Activated CD4-positive, alpha-beta T cell treated with anti-CD3 and anti-CD28 coated beads, Interleukin-2, amount 10 ng/mL, durations not matched to agents 7 days and 5 days (primary cell): ENCODE data around the gene AMIGO3. TPM values are rescaled to one million over a fixed set of nuclear protein-coding genes. Genes with fewer than 3 reads are reported as not detected.

Experiments
- CTCF ChIA-PET: fragments of 350-600 bp; sonication (Branson Sonifier 250); formaldehyde crosslinking; loops from one replicate; lab custom pipeline; 2021; ENCODE audit warnings: antibody characterized with exemption; lab: Charles Lee
- POLR2A ChIA-PET: fragments of 350-600 bp; sonication (Branson Sonifier 250); formaldehyde crosslinking; loops from one replicate; lab custom pipeline; 2021; ENCODE audit warnings: antibody characterized with exemption; lab: Charles Lee
- DNase-seq: peaks from one replicate; pipeline ENCODE4 v3.0.0-alpha.2; 2020
- H3K27ac Mint-ChIP-seq: one replicate; pipeline ENCODE4 v1.8.0; 2021; ENCODE audit warnings: mild to moderate bottlenecking, moderate library complexity, mixed read lengths
- H3K27me3 Mint-ChIP-seq: one replicate; pipeline ENCODE4 v1.8.0; 2021; ENCODE audit warnings: mixed read lengths
- H3K36me3 Mint-ChIP-seq: one replicate; pipeline ENCODE4 v1.8.0; 2021; ENCODE audit warnings: low read depth, mixed read lengths
- H3K4me1 Mint-ChIP-seq: one replicate; pipeline ENCODE4 v1.8.0; 2021; ENCODE audit warnings: mixed read lengths
- H3K4me3 Mint-ChIP-seq: one replicate; pipeline ENCODE4 v1.8.0; 2021; ENCODE audit warnings: mild to moderate bottlenecking, moderate library complexity, mixed read lengths
- H3K9me3 Mint-ChIP-seq: one replicate; pipeline ENCODE4 v1.8.0; 2021; ENCODE audit warnings: mixed read lengths
- total RNA-seq, 2 experiments: library from RNA; stranded (reverse); gene quantifications; one replicate each; pipeline ENCODE4 v1.2.3, GENCODE V29; 2021

Gene AMIGO3
- total RNA-seq, 2 experiments from 2014 or later = 0.30 TPM; not detected in 1

- H3K4me1 Mint-ChIP-seq = peaks cover 37% of the 10 kb centered on the region
- H3K27me3 Mint-ChIP-seq = no peaks in the 10 kb centered on the region
- ChIA-PET POLR2A (no interaction called here), CTCF (interaction anchor here (1.2 kb wide), 1 partner anchor 10 kb away, joined by 4 read pairs; no protein-coding TSS in a partner anchor)
- H3K9me3 Mint-ChIP-seq = no peaks in the 10 kb centered on the region
- peaks cover 5% of the 10 kb centered on the region for H3K36me3 Mint-ChIP-seq
- DNase-seq = no peak
- H3K4me3 Mint-ChIP-seq = no peak overlapping the region
- H3K27ac Mint-ChIP-seq = no peak overlapping the region
Measured at GRCh38 chr3:49714728-49715550, 4.5 kb downstream of the AMIGO3 start.

GRCh38 chr3:49713336-49714105 lies 6.0 kb downstream of the AMIGO3 start:
- no peak overlapping the region for H3K27ac Mint-ChIP-seq
- CTCF ChIA-PET = interaction anchor here (0.9 to 2.5 kb wide), 3 partner anchors 8 to 13 kb away, joined by 3 to 11 read pairs (median 4); no protein-coding TSS in a partner anchor
- H3K36me3 Mint-ChIP-seq = peaks cover 1% of the 10 kb centered on the region
- H3K4me3 Mint-ChIP-seq = no peak overlapping the region
- POLR2A ChIA-PET = no interaction called here
- H3K4me1 Mint-ChIP-seq = peaks cover 24% of the 10 kb centered on the region
- H3K9me3 Mint-ChIP-seq = no peaks in the 10 kb centered on the region
- no peaks in the 10 kb centered on the region for H3K27me3 Mint-ChIP-seq
- DNase-seq = no peak

- POLR2A ChIA-PET = no interaction called here
Measured at GRCh38 chr3:49712631-49713317, 6.7 kb downstream of the AMIGO3 start.

GRCh38 chr3:49712166-49712565 lies 7.3 kb downstream of the AMIGO3 start:
- Mint-ChIP-seq H3K9me3 (no peaks in the 10 kb centered on the region), H3K36me3 (peaks cover 1% of the 10 kb centered on the region), H3K27ac (peak overlapping the region; percentile 77), H3K4me1 (peaks cover 23% of the 10 kb centered on the region), H3K4me3 (no peak overlapping the region), H3K27me3 (no peaks in the 10 kb centered on the region)
- ChIA-PET CTCF (interaction anchor here (0.6 to 2.5 kb wide), 3 partner anchors 9 to 638 kb away, joined by 3 to 11 read pairs (median 3); no protein-coding TSS in a partner anchor), POLR2A (no interaction called here)
- DNase-seq = no peak

More at GRCh38 chr3:49712631-49713317, 6.7 kb downstream of the AMIGO3 start:
- no peak for DNase-seq
- no peaks in the 10 kb centered on the region for H3K27me3 Mint-ChIP-seq
- peaks cover 1% of the 10 kb centered on the region for H3K36me3 Mint-ChIP-seq
- CTCF ChIA-PET = interaction anchor here (0.9 to 2.5 kb wide), 3 partner anchors 8 to 12 kb away, joined by 3 to 11 read pairs (median 4); no protein-coding TSS in a partner anchor
- peaks cover 23% of the 10 kb centered on the region for H3K4me1 Mint-ChIP-seq
- H3K9me3 Mint-ChIP-seq = no peaks in the 10 kb centered on the region
- no peak overlapping the region for H3K4me3 Mint-ChIP-seq
- peak overlapping the region; percentile 77 for H3K27ac Mint-ChIP-seq

- POLR2A ChIA-PET = no interaction called here
- H3K27ac Mint-ChIP-seq = peak overlapping the region; percentile 47
- peaks cover 23% of the 10 kb centered on the region for H3K4me1 Mint-ChIP-seq
- DNase-seq = no peak
- H3K9me3 Mint-ChIP-seq = no peaks in the 10 kb centered on the region
- CTCF ChIA-PET = interaction anchor here (0.6 to 2.5 kb wide), 3 partner anchors 10 to 638 kb away, joined by 3 to 11 read pairs (median 4); no protein-coding TSS in a partner anchor
- H3K36me3 Mint-ChIP-seq = peaks cover 1% of the 10 kb centered on the region
- H3K4me3 Mint-ChIP-seq = no peak overlapping the region
- H3K27me3 Mint-ChIP-seq = no peaks in the 10 kb centered on the region
Measured at GRCh38 chr3:49711489-49711888, 8.0 kb downstream of the AMIGO3 start.

- Mint-ChIP-seq H3K36me3 (peaks cover 1% of the 10 kb centered on the region), H3K4me1 (peaks cover 23% of the 10 kb centered on the region), H3K27ac (no peak overlapping the region), H3K4me3 (no peak overlapping the region), H3K9me3 (no peaks in the 10 kb centered on the region), H3K27me3 (no peaks in the 10 kb centered on the region)
- ChIA-PET POLR2A (no interaction called here), CTCF (no interaction called here)
- DNase-seq = no peak
Measured at GRCh38 chr3:49709852-49710251, 9.6 kb downstream of the AMIGO3 start.

GRCh38 chr3:49707113-49707480 lies 12.4 kb downstream of the AMIGO3 start:
- peaks cover 1% of the 10 kb centered on the region for H3K36me3 Mint-ChIP-seq
- no peak overlapping the region for H3K27ac Mint-ChIP-seq
- H3K4me3 Mint-ChIP-seq = no peak overlapping the region
- H3K9me3 Mint-ChIP-seq = no peaks in the 10 kb centered on the region
- peaks cover 9% of the 10 kb centered on the region for H3K4me1 Mint-ChIP-seq
- no peak for DNase-seq
- POLR2A ChIA-PET = no interaction called here
- no peaks in the 10 kb centered on the region for H3K27me3 Mint-ChIP-seq
- CTCF ChIA-PET = interaction anchor here (1.1 kb wide), 1 partner anchor 11 kb away, joined by 3 read pairs; no protein-coding TSS in a partner anchor

GRCh38 chr3:49706456-49707112 lies 12.9 kb downstream of the AMIGO3 start:
- DNase-seq = no peak
- H3K9me3 Mint-ChIP-seq = no peaks in the 10 kb centered on the region
- no peak overlapping the region for H3K27ac Mint-ChIP-seq
- no peak overlapping the region for H3K4me3 Mint-ChIP-seq
- no peaks in the 10 kb centered on the region for H3K27me3 Mint-ChIP-seq
- H3K36me3 Mint-ChIP-seq = no peaks in the 10 kb centered on the region
- POLR2A ChIA-PET = no interaction called here
- CTCF ChIA-PET = interaction anchor here (0.9 kb wide), 1 partner anchor 12 kb away, joined by 3 read pairs; no protein-coding TSS in a partner anchor
- peaks cover 5% of the 10 kb centered on the region for H3K4me1 Mint-ChIP-seq

- ChIA-PET POLR2A (interaction anchor here (0.6 kb wide), 1 partner anchor 11 kb away, joined by 3 read pairs; no protein-coding TSS in a partner anchor), CTCF (no interaction called here)
- Mint-ChIP-seq H3K27ac (no peak overlapping the region), H3K4me1 (no peaks in the 10 kb centered on the region), H3K27me3 (no peaks in the 10 kb centered on the region), H3K36me3 (no peaks in the 10 kb centered on the region), H3K4me3 (no peak overlapping the region), H3K9me3 (no peaks in the 10 kb centered on the region)
- no peak for DNase-seq
Measured at GRCh38 chr3:49705390-49705960, 14.0 kb downstream of the AMIGO3 start.

- H3K36me3 Mint-ChIP-seq = no peaks in the 10 kb centered on the region
- ChIA-PET CTCF (interaction anchor here (1.5 to 1.6 kb wide), 2 partner anchors 8 to 138 kb away, joined by 3 to 4 read pairs; no protein-coding TSS in a partner anchor), POLR2A (interaction anchor here (0.6 kb wide), 1 partner anchor 13 kb away, joined by 4 read pairs; no protein-coding TSS in a partner anchor)
- H3K27ac Mint-ChIP-seq = no peak overlapping the region
- no peak overlapping the region for H3K4me3 Mint-ChIP-seq
- no peaks in the 10 kb centered on the region for H3K4me1 Mint-ChIP-seq
- no peaks in the 10 kb centered on the region for H3K27me3 Mint-ChIP-seq
- no peak for DNase-seq
- no peaks in the 10 kb centered on the region for H3K9me3 Mint-ChIP-seq
Measured at GRCh38 chr3:49704629-49705028, 14.9 kb downstream of the AMIGO3 start.

GRCh38 chr3:49703956-49704355 lies 15.5 kb downstream of the AMIGO3 start:
- Mint-ChIP-seq H3K27me3 (no peaks in the 10 kb centered on the region), H3K27ac (no peak overlapping the region), H3K36me3 (no peaks in the 10 kb centered on the region), H3K4me3 (no peak overlapping the region), H3K9me3 (no peaks in the 10 kb centered on the region), H3K4me1 (no peaks in the 10 kb centered on the region)
- DNase-seq = no peak
- CTCF ChIA-PET = interaction anchor here (0.6 to 1.6 kb wide), 6 partner anchors 9 to 137 kb away, joined by 3 to 4 read pairs (median 4); partner anchors contain the start of gene INKA1
- POLR2A ChIA-PET = no interaction called here
